ENCODE results near the gene OSBPL6.
"Not testable (repeated sequence)": the region's sequence is repeated elsewhere in the genome, so short reads cannot be mapped to it uniquely, and the experiment has no call there.

OSBPL6 gene

DNA sequence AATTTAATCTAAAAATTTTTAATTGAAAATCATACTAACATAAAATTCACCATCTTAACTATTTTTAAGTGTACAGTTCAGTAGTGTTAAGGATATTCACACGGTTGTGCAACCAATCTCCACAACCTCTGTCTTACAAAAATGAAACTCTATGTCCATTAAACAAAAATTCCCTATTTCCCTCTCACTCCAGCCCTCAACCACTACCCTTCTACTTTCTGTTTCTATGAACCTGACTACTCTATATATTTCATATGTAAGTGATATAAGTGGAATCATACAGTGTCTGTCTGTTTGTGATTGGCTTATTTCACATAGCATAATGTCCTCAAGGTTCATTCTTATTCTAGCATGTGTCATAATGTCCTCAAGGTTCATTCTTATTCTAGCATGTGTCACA, 34.3 kb upstream of the OSBPL6 start:
- H3K4me3 ChIP-seq (ENCODE audit: low read depth, low read length): no peak overlapping the region
- DNase-seq (ENCODE audit: low read depth): no peak
- TF ChIP-seq, protein P1, sequence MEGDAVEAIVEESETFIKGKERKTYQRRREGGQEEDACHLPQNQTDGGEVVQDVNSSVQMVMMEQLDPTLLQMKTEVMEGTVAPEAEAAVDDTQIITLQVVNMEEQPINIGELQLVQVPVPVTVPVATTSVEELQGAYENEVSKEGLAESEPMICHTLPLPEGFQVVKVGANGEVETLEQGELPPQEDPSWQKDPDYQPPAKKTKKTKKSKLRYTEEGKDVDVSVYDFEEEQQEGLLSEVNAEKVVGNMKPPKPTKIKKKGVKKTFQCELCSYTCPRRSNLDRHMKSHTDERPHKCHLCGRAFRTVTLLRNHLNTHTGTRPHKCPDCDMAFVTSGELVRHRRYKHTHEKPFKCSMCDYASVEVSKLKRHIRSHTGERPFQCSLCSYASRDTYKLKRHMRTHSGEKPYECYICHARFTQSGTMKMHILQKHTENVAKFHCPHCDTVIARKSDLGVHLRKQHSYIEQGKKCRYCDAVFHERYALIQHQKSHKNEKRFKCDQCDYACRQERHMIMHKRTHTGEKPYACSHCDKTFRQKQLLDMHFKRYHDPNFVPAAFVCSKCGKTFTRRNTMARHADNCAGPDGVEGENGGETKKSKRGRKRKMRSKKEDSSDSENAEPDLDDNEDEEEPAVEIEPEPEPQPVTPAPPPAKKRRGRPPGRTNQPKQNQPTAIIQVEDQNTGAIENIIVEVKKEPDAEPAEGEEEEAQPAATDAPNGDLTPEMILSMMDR (IDR thresholded peaks at IDR 0.05; ENCODE audit: insufficient read depth, low read depth, low read length, missing control alignments): no peak

DNA sequence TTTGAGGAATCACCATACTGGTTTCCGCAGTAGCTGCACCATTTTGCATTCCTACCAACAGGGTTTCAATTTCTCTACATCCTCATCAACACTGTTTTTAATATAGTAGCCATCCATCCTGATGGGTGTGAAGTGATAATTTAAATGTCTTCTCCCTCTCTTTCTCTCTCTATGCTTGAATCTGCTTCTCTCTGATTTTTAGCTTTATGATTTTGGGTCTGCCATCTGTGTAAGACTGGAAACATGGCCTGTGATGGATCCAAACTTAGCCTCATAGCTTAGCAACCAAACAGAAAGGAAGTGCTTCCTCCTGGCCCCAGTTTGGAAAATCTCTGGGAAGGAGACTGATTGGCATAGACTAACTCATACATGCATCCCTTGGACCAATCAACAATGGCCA, 33.7 kb upstream of the OSBPL6 start:
- no peak for DNase-seq (ENCODE audit: low read depth)
- TF ChIP-seq, protein P1 (IDR thresholded peaks at IDR 0.05; ENCODE audit: insufficient read depth, low read depth, low read length, missing control alignments): no peak

DNA sequence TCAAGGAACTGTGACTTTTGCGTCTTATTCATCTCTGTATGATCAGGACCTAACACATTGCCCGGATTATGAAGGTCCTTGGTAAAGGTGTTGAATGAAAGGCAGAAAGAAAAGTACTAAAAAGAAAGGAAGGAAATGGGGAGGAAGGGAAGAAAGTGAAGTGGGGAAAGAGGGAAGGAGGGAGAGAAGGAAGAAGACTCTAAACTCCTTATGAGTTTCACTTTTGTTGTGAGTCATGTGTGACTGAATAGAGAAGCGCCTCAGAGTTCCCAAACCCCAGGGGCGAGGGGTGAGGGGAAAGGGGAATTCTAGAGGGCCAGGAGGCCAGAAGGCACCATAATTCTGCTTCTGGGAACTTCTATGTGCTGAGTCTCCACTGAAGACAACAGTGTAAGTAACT, 30.9 kb upstream of the OSBPL6 start:
- no peak overlapping the region for H3K4me3 ChIP-seq (ENCODE audit: low read depth, low read length)
- TF ChIP-seq, protein P1 (IDR thresholded peaks at IDR 0.05; ENCODE audit: insufficient read depth, low read depth, low read length, missing control alignments): no peak
- DNase-seq (ENCODE audit: low read depth): peak; percentile 12

More for the DNA sequence above, 33.7 kb upstream of the OSBPL6 start:
- H3K4me3 ChIP-seq (ENCODE audit: low read depth, low read length): no peak overlapping the region

DNA sequence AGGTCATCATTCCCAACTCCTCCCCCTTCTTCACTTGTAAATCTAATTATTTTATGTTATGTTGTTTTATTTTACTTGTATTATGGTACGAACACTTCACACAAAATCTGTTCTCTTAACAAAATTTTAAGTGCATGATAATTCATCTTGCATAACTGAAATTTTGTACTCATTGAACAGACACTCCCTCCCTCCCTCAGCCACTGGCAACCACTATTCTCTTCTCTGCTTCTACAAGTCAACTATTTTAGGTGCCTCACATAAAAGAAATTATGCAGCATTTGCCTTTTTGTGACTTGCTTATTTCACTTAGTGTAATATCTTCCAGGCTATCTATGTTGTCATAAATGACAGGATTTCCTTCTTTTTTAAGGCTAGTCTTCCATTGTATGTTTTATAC, 30.4 kb upstream of the OSBPL6 start:
- TF ChIP-seq, protein P1 (IDR thresholded peaks at IDR 0.05; ENCODE audit: insufficient read depth, low read depth, low read length, missing control alignments): no peak
- DNase-seq (ENCODE audit: low read depth): no peak
- no peak overlapping the region for H3K4me3 ChIP-seq (ENCODE audit: low read depth, low read length)

DNA sequence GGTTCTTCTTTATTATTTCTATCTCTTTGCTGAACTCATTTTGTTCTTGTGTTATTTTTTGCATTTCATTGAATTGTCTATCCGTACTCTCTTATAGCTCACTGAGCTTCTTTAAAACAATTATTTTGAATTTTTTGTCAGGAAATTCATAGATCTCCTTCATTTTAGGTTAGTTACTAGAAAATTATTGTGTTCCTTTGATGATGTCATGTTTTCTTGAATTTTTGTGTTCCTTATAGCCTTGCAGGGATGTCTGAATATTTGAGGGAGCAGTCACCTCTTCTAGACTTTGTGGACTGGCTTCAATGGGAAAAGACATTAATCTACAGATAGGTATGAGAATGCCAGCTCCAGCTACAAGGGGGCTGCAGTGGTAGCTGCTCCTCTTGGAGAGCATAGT, 20.7 kb upstream of the OSBPL6 start:
- no peak overlapping the region for H3K4me3 ChIP-seq (ENCODE audit: low read depth, low read length)
- no peak for DNase-seq (ENCODE audit: low read depth)
- TF ChIP-seq, protein P1 (IDR thresholded peaks at IDR 0.05; ENCODE audit: insufficient read depth, low read depth, low read length, missing control alignments): no peak

DNA sequence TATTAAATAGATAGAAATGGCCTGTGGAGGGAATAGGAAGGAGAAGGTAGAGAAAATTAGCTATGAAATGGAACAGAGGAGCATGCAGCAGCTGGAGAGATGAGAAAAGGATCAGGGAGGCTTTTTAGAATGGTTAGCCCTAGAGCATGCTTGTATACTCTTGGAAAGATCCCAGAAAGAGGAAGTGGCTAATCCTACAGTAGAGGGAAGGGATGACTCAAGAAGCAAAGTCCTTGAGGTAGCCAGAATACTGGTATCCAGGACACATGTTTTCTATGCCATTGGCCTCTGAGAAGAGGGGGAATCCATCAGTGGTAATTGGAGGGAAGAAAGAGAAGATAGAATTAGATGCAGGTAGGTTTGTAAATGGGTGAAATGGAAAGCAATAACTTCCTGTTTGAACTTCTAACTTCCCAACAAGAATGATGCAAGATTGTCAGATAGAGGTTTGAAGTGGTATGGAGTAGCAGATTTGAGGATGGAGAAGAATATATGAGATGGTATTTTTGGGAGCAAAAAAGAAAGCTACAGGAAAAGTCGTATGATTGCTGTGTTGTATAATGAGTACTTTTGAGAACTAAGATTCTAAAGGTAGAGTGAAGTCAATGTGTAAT, 17.1 kb upstream of the OSBPL6 start:
- TF ChIP-seq, protein P1 (IDR thresholded peaks at IDR 0.05; ENCODE audit: insufficient read depth, low read depth, low read length, missing control alignments): no peak

DNA sequence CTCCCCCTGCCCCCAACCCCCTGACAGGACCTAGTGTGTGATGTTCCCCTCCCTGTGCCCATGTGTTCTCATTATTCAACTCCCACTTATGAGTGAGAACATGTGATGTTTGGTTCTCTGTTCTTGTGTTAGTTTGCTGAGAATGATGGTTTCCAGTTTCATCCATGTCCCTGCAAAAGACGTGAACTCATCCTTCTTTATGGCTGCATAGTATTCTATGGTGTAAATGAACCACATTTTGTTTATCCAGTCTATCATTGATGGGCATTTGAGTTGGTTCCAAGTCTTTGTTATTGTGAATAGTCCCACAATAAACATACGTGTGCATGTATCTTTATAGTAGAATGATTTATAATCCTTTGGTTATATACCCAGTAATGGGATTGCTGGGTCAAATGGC, 13.7 kb upstream of the OSBPL6 start:
- H3K4me3 ChIP-seq (ENCODE audit: low read depth, low read length); DNase-seq (ENCODE audit: low read depth): not testable (repeated sequence)

More for the DNA sequence above, 17.1 kb upstream of the OSBPL6 start:
- no peak for DNase-seq (ENCODE audit: low read depth)
- no peak overlapping the region for H3K4me3 ChIP-seq (ENCODE audit: low read depth, low read length)
